Mesothelial cell of epicardium (in vitro differentiated cells): ENCODE measurements around the gene ADD2. TPM values are rescaled to one million over a fixed set of nuclear protein-coding genes. Genes with fewer than 3 reads are reported as not detected.

Experiments used
- DNase-seq, 2 experiments: peaks; one replicate each; pipeline ENCODE4 v3.0.0; 2021; ENCODE audit warnings: low spot score in 2 of 2; ENCODE audit not compliant: unreplicated experiment in 2 of 2
- H3K27ac Mint-ChIP-seq: 2 replicates; pipeline ENCODE4 v1.8.0; 2021; ENCODE audit warnings: mixed read lengths
- H3K27me3 Mint-ChIP-seq: 2 replicates; pipeline ENCODE4 v1.8.0; 2021; ENCODE audit warnings: low read depth, mixed read lengths
- H3K36me3 Mint-ChIP-seq: 2 replicates; pipeline ENCODE4 v1.8.0; 2021; ENCODE audit warnings: mixed read lengths
- H3K4me1 Mint-ChIP-seq: 2 replicates; pipeline ENCODE4 v1.8.0; 2021; ENCODE audit warnings: mixed read lengths
- H3K4me3 Mint-ChIP-seq: 2 replicates; pipeline ENCODE4 v1.8.0; 2021; ENCODE audit warnings: mild to moderate bottlenecking, moderate library complexity, mixed read lengths
- H3K9me3 Mint-ChIP-seq: 2 replicates; pipeline ENCODE4 v1.8.0; 2021; ENCODE audit warnings: mixed read lengths
- CTCF ChIP-seq: fragments of 200-600 bp; sonication (generic); IDR thresholded peaks from one replicate; pipeline ENCODE4 v1.5.0; 2021; ENCODE audit warnings: antibody characterized with exemption; ENCODE audit not compliant: unreplicated experiment
- total RNA-seq: library from RNA; stranded (reverse); gene quantifications from 3 replicates; pipeline ENCODE4 v1.2.1, GENCODE V29; 2021

ADD2 gene
- total RNA-seq, 1 donor from 2014 or later = 1.3 TPM

DNA sequence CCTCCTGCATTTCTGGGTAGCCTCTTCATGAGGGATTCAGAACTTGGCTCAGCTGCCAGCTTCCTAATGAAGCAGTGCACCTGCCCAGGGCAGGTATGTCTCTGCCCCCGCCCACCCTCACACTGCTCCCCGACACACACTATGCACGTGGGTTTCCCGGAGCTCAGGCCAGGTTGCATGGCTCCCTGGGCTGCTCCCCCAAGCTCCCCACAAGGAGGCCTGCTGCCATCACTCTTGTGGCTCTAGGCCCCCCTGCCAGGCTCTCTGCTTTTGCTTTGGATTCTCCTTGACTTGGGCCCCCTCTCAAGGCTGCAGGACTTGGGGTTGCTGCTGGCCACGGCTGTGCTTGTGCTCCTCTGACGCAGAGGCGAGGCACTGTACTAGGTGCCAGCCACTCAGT lies 43.6 kb downstream of the ADD2 start:
- no peak overlapping the region for H3K4me3 Mint-ChIP-seq
- peaks cover 5% of the 10 kb centered on the region for H3K4me1 Mint-ChIP-seq
- H3K27me3 Mint-ChIP-seq = no peaks in the 10 kb centered on the region
- TF ChIP-seq CTCF = no peak
- H3K9me3 Mint-ChIP-seq = no peaks in the 10 kb centered on the region
- H3K27ac Mint-ChIP-seq = no peak overlapping the region
- no peaks in the 10 kb centered on the region for H3K36me3 Mint-ChIP-seq
- DNase-seq = no peak

- Mint-ChIP-seq H3K27ac (no peak overlapping the region), H3K36me3 (no peaks in the 10 kb centered on the region), H3K9me3 (no peaks in the 10 kb centered on the region), H3K4me1 (peaks cover 5% of the 10 kb centered on the region), H3K27me3 (no peaks in the 10 kb centered on the region), H3K4me3 (no peak overlapping the region)
- TF ChIP-seq CTCF = no peak
- DNase-seq = no peak
These were observed 44.6 kb downstream of the ADD2 start for GRCh38 chr2:70723286-70723885.

DNA sequence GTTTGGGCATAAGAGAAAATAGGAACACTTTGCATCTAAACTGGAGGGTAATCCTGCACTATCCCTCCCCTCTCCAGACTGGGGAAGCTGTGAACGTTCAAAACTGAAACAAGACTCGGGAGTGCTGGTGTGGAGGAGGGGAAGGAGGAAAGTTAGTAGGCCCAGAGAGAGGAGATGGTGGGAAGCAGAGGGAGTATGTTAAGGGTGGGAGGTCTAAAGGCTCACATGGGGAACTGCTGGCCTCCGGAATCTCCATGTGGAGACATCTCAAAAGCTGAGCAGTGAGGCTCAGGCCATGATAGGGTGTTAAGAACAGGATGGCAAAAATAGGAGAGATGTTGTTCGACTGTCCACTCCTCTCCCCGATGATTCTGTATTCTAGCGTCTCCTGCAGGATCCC lies 47.9 kb downstream of the ADD2 start:
- no peak overlapping the region for H3K4me3 Mint-ChIP-seq
- no peaks in the 10 kb centered on the region for H3K9me3 Mint-ChIP-seq
- H3K27ac Mint-ChIP-seq = no peak overlapping the region
- H3K4me1 Mint-ChIP-seq = no peaks in the 10 kb centered on the region
- H3K36me3 Mint-ChIP-seq = no peaks in the 10 kb centered on the region
- no peak for DNase-seq
- H3K27me3 Mint-ChIP-seq = peaks cover 3% of the 10 kb centered on the region
- TF ChIP-seq CTCF = no peak

- Mint-ChIP-seq H3K27me3 (peaks cover 3% of the 10 kb centered on the region), H3K4me3 (no peak overlapping the region), H3K9me3 (no peaks in the 10 kb centered on the region), H3K36me3 (no peaks in the 10 kb centered on the region), H3K4me1 (no peaks in the 10 kb centered on the region), H3K27ac (no peak overlapping the region)
- TF ChIP-seq CTCF = no peak
- DNase-seq = no peak
These were observed 48.8 kb downstream of the ADD2 start for GRCh38 chr2:70719231-70719630.

DNA sequence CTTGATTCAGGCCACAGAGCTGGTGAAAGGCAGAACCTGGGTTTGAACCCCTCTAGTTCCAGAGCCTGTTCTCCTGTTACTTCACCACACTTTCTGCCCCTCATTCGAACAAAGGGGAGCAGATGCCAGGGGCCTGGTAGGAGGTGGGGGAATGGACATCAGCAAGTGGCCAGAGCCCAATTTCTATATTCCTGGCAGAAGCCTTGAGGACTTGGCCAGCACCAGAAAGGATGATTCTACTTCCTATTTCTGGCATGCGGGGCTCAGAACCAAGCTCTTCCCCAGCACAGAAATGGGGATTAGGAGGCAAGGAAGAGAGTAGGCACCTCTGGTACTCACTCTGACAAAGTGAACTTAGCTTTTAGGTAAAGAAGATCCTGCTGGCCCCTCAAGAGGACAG lies 49.3 kb downstream of the ADD2 start:
- Mint-ChIP-seq H3K36me3 (no peaks in the 10 kb centered on the region), H3K9me3 (no peaks in the 10 kb centered on the region), H3K27ac (no peak overlapping the region), H3K27me3 (peaks cover 3% of the 10 kb centered on the region), H3K4me3 (no peak overlapping the region), H3K4me1 (no peaks in the 10 kb centered on the region)
- no peak for TF ChIP-seq CTCF
- DNase-seq = no peak

DNA sequence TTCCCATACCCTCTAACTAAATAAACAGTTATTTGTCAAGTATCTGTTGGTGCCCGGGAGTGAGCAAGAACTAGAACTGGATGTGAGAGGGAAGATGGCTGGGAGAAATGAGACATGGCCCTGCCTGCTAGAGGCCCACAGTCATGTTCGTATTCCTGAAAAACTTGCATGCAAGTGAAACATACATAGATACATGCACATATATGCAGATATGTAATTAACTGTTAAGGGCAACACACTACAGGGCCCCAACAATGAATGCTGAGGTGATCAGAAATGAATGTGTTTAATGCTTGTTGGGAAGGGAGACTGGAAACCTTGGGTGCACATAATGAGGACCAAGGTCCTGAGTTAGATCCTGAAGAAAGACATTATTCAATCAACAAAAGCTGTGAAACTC lies 49.8 kb downstream of the ADD2 start:
- Mint-ChIP-seq H3K27me3 (peaks cover 3% of the 10 kb centered on the region), H3K27ac (no peak overlapping the region), H3K9me3 (no peaks in the 10 kb centered on the region), H3K4me1 (no peaks in the 10 kb centered on the region), H3K36me3 (no peaks in the 10 kb centered on the region), H3K4me3 (no peak overlapping the region)
- DNase-seq = no peak
- no peak for TF ChIP-seq CTCF
